PC-9 (cell line): ENCODE measurements around the gene ABHD5.

Experiments used
- EZH2 ChIP-seq: fragments of 200-600 bp; sonication (generic); IDR thresholded peaks from 2 replicates; pipeline ENCODE4 v1.8.0; 2017; ENCODE audit warnings: antibody characterized with exemption, low read depth
- TF ChIP-seq, protein P1 (sequence below): fragments of 200-600 bp; sonication (generic); conservative IDR thresholded peaks from 2 replicates; pipeline ENCODE4 v1.6.1; 2017; ENCODE audit warnings: mixed run types, antibody characterized with exemption, mild to moderate bottlenecking, moderate library complexity

- TF ChIP-seq, protein P1, sequence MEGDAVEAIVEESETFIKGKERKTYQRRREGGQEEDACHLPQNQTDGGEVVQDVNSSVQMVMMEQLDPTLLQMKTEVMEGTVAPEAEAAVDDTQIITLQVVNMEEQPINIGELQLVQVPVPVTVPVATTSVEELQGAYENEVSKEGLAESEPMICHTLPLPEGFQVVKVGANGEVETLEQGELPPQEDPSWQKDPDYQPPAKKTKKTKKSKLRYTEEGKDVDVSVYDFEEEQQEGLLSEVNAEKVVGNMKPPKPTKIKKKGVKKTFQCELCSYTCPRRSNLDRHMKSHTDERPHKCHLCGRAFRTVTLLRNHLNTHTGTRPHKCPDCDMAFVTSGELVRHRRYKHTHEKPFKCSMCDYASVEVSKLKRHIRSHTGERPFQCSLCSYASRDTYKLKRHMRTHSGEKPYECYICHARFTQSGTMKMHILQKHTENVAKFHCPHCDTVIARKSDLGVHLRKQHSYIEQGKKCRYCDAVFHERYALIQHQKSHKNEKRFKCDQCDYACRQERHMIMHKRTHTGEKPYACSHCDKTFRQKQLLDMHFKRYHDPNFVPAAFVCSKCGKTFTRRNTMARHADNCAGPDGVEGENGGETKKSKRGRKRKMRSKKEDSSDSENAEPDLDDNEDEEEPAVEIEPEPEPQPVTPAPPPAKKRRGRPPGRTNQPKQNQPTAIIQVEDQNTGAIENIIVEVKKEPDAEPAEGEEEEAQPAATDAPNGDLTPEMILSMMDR: no peak
- TF ChIP-seq EZH2: no peak
Measured at GRCh38 chr3:43707998-43708397, 17.3 kb downstream of the ABHD5 start.
